GM12892 (cell line): ENCODE measurements around the gene LETM1.

Experiments used
- POLR2A ChIP-seq: IDR thresholded peaks from 2 replicates; pipeline ENCODE4 v1.6.1; 2011; ENCODE audit warnings: low read depth, low read length, control low read depth
- POLR2AphosphoS5 ChIP-seq: IDR thresholded peaks from 2 replicates; pipeline ENCODE4 v1.6.1; 2011; ENCODE audit warnings: low read depth, low read length, control low read depth

DNA sequence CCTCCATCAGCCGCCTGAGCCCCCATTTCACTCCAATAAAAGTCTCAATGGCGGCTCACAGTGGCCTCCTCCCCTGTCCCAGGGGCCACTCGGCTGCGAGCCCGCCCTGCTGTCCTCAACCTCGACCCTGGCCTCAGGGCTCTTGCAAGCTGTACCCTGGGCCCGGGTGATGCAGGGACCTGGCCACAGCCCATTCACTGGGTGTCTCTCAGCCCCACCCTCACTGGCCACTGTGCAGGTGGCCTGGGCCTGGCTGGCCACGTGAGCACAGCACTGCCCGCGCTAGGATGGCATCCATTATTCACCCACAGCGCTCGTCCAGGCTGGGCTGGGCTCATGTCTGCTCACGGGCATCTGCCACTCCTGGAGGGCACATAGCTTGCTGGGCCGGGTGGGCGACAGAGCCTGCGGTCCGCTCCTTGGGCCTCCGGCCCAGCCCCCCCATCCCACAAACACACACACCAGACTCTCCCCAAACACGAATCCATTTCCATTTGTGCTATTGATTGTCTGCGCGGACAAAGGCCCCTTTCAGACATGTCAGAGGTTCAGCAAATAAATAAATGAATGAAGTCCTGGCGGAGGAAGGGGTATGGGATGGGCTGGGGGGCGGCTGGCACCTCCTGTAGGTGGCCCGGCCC lies 79.3 kb downstream of the LETM1 start:
- TF ChIP-seq POLR2AphosphoS5 = no peak
- TF ChIP-seq POLR2A = no peak
